IMR-90 (cell line): Measurements from ENCODE around the gene ALDH8A1. TPM values are rescaled to one million over a fixed set of nuclear protein-coding genes. Genes with fewer than 3 reads are reported as not detected.

Source experiments
- ATAC-seq: fragments of 200-7000 bp; cut with Tn5 transposase; 2 replicates; pipeline ENCODE4 v1.9.1; 2020; ENCODE audit warnings: low read depth, mild to moderate bottlenecking, moderate library complexity
- BruUV-seq: library from RNA; stranded (reverse); fragments of 400-500 nt; replicated peaks from 2 replicates; lab custom pipeline; 2021; lab: Mats Ljungman, UMichigan
- CTCF ChIA-PET: fragments of 300-600 bp; formaldehyde crosslinking; extraction: SDS; loops from one replicate; lab custom pipeline; 2021; ENCODE audit warnings: antibody characterized with exemption; lab: Yijun Ruan, JAX
- POLR2A ChIA-PET: fragments of 300-600 bp; sonication (Branson Sonifier 250); formaldehyde crosslinking; loops from one replicate; lab custom pipeline; 2022; ENCODE audit warnings: antibody characterized with exemption; ENCODE audit not compliant: unreplicated experiment; lab: Charles Lee
- DNase-seq: peaks from one replicate; pipeline ENCODE4 v3.0.0; 2013
- H2AFZ ChIP-seq: replicated peaks from 2 replicates; pipeline ENCODE3; 2013; ENCODE audit warnings: low read length, mild to moderate bottlenecking; ENCODE audit not compliant: poor library complexity
- H2AK5ac ChIP-seq: 2 replicates; pipeline ENCODE4 v1.6.1; 2013; ENCODE audit warnings: low read depth, low read length, inconsistent platforms
- H2AK9ac ChIP-seq: replicated peaks from 2 replicates; pipeline ENCODE3; 2013; ENCODE audit warnings: mild to moderate bottlenecking, low read depth, low read length, moderate library complexity; ENCODE audit not compliant: poor library complexity
- H2BK120ac ChIP-seq: 2 replicates; pipeline ENCODE4 v1.6.1; 2013; ENCODE audit warnings: low read depth, low read length, inconsistent platforms
- H2BK15ac ChIP-seq: 3 replicates; pipeline ENCODE4 v1.6.1; 2013; ENCODE audit warnings: low read depth, low read length, inconsistent platforms
- H2BK20ac ChIP-seq: 2 replicates; pipeline ENCODE4 v1.6.1; 2013; ENCODE audit warnings: low read depth, mild to moderate bottlenecking, inconsistent platforms, low read length, moderate library complexity
- H2BK5ac ChIP-seq: 2 replicates; pipeline ENCODE4 v1.6.1; 2013; ENCODE audit warnings: mild to moderate bottlenecking, low read depth, low read length, inconsistent platforms; ENCODE audit not compliant: poor library complexity, severe bottlenecking
- H3K14ac ChIP-seq: replicated peaks from 2 replicates; pipeline ENCODE4 v1.6.1; 2013; ENCODE audit warnings: low read depth, low read length, inconsistent platforms
- H3K18ac ChIP-seq: 2 replicates; pipeline ENCODE4 v1.6.1; 2013; ENCODE audit warnings: low read depth, low read length, control low read depth
- H3K23ac ChIP-seq: 2 replicates; pipeline ENCODE4 v1.6.1; 2013; ENCODE audit warnings: low read depth, low read length, inconsistent platforms
- H3K27ac ChIP-seq: 2 replicates; pipeline ENCODE4 v1.5.1; 2013; ENCODE audit warnings: mild to moderate bottlenecking, control low read depth, low read length; ENCODE audit not compliant: insufficient read depth
- H3K27me3 ChIP-seq: 2 replicates; pipeline ENCODE4 v1.6.1; 2013; ENCODE audit warnings: low read length; ENCODE audit not compliant: control insufficient read depth, insufficient read depth
- H3K36me3 ChIP-seq: 2 replicates; pipeline ENCODE4 v1.6.1; 2013; ENCODE audit warnings: low read length, mixed read lengths; ENCODE audit not compliant: control insufficient read depth, insufficient read depth
- H3K4ac ChIP-seq: 2 replicates; pipeline ENCODE4 v1.6.1; 2013; ENCODE audit warnings: low read depth, low read length, inconsistent platforms
- H3K4me1 ChIP-seq: 2 replicates; pipeline ENCODE4 v1.6.1; 2013; ENCODE audit warnings: low read length, mixed read lengths; ENCODE audit not compliant: control insufficient read depth, insufficient read depth
- H3K4me2 ChIP-seq: 2 replicates; pipeline ENCODE4 v1.6.1; 2013; ENCODE audit warnings: low read depth, mild to moderate bottlenecking, control low read depth, low read length, moderate library complexity
- H3K4me3 ChIP-seq: 2 replicates; pipeline ENCODE4 v1.5.1; 2013; ENCODE audit warnings: low read depth, mild to moderate bottlenecking, control low read depth, low read length, moderate library complexity; ENCODE audit not compliant: insufficient read depth
- H3K56ac ChIP-seq: 2 replicates; pipeline ENCODE4 v1.6.1; 2013; ENCODE audit warnings: low read length, inconsistent platforms; ENCODE audit not compliant: insufficient read depth; ENCODE audit errors: extremely low read depth
- H3K79me1 ChIP-seq, 2 experiments: 2 replicates each; pipeline ENCODE4 v1.6.1; 2013; ENCODE audit warnings: low read length in 2 of 2, inconsistent platforms in 1 of 2, low read depth in 1 of 2
- H3K9ac ChIP-seq: 2 replicates; pipeline ENCODE4 v1.6.1; 2013; ENCODE audit warnings: low read depth, low read length, control low read depth
- H3K9me1 ChIP-seq: 2 replicates; pipeline ENCODE4 v1.6.1; 2013; ENCODE audit warnings: low read length, inconsistent platforms; ENCODE audit not compliant: insufficient read depth
- H3K9me3 ChIP-seq: 2 replicates; pipeline ENCODE4 v1.6.1; 2013; ENCODE audit warnings: low read length; ENCODE audit not compliant: control insufficient read depth, insufficient read depth
- H4K20me1 ChIP-seq: 2 replicates; pipeline ENCODE4 v1.6.1; 2013; ENCODE audit warnings: low read length, inconsistent platforms; ENCODE audit not compliant: insufficient read depth
- H4K5ac ChIP-seq: 2 replicates; pipeline ENCODE4 v1.6.1; 2013; ENCODE audit warnings: mild to moderate bottlenecking, low read depth, low read length, control low read depth
- H4K8ac ChIP-seq, 2 experiments: 2 replicates each; pipeline ENCODE4 v1.6.1; 2013; ENCODE audit warnings: low read depth in 2 of 2, low read length in 2 of 2, control low read depth in 1 of 2, inconsistent platforms in 1 of 2
- H4K91ac ChIP-seq: 2 replicates; pipeline ENCODE4 v1.6.1; 2013; ENCODE audit warnings: low read depth, low read length, inconsistent platforms; ENCODE audit not compliant: insufficient read depth
- BHLHE40 ChIP-seq: fragments of 150-350 bp; IDR thresholded peaks from 2 replicates; pipeline ENCODE4 v1.6.1; 2016; ENCODE audit warnings: mild to moderate bottlenecking, low read depth, low read length
- CEBPB ChIP-seq: IDR thresholded peaks from 2 replicates; pipeline ENCODE4 v1.6.1; 2012; ENCODE audit warnings: low read depth, low read length, improper control_type of control experiment
- CHD1 ChIP-seq: IDR thresholded peaks from 2 replicates; pipeline ENCODE4 v1.6.1; 2012; ENCODE audit warnings: low read depth, low read length, improper control_type of control experiment
- CTCF ChIP-seq: conservative IDR thresholded peaks from 2 replicates; pipeline ENCODE4 v1.5.1; 2012; ENCODE audit warnings: mild to moderate bottlenecking, low read depth, low read length, improper control_type of control experiment
- ELK1 ChIP-seq: fragments of 150-350 bp; IDR thresholded peaks from 2 replicates; pipeline ENCODE4 v1.6.1; 2016; ENCODE audit warnings: low read depth, mild to moderate bottlenecking, low read length, moderate library complexity, borderline replicate concordance
- FOS ChIP-seq: fragments of 150-350 bp; IDR thresholded peaks from 2 replicates; pipeline ENCODE4 v1.6.1; 2016; ENCODE audit warnings: low read depth, low read length
- MAFK ChIP-seq: IDR thresholded peaks from 2 replicates; pipeline ENCODE4 v1.6.1; 2012; ENCODE audit warnings: low read depth, low read length, improper control_type of control experiment
- MAZ ChIP-seq: IDR thresholded peaks from 2 replicates; pipeline ENCODE4 v1.6.1; 2012; ENCODE audit warnings: low read depth, mild to moderate bottlenecking, low read length, improper control_type of control experiment, moderate library complexity, borderline replicate concordance
- MXI1 ChIP-seq: IDR thresholded peaks from 2 replicates; pipeline ENCODE4 v1.6.1; 2012; ENCODE audit warnings: low read depth, mild to moderate bottlenecking, low read length, moderate library complexity, borderline replicate concordance
- NFE2L2 ChIP-seq: fragments of 150-350 bp; IDR thresholded peaks from 2 replicates; pipeline ENCODE4 v1.6.1; 2016; ENCODE audit warnings: low read depth, mild to moderate bottlenecking, low read length
- POLR2A ChIP-seq: IDR thresholded peaks from 2 replicates; pipeline ENCODE4 v1.6.1; 2012; ENCODE audit warnings: mild to moderate bottlenecking, low read depth, low read length
- RAD21 ChIP-seq: IDR thresholded peaks from 2 replicates; pipeline ENCODE4 v1.6.1; 2012; ENCODE audit warnings: low read length, improper control_type of control experiment
- RCOR1 ChIP-seq: IDR thresholded peaks from 2 replicates; pipeline ENCODE4 v1.6.1; 2012; ENCODE audit warnings: mild to moderate bottlenecking, low read length, improper control_type of control experiment; ENCODE audit not compliant: insufficient replicate concordance
- RFX5 ChIP-seq: IDR thresholded peaks from 2 replicates; pipeline ENCODE4 v1.8.0; 2012; ENCODE audit warnings: low read depth, mild to moderate bottlenecking, low read length, moderate library complexity
- SMC3 ChIP-seq: fragments of 150-350 bp; IDR thresholded peaks from 2 replicates; pipeline ENCODE4 v1.6.1; 2016; ENCODE audit warnings: low read depth, mild to moderate bottlenecking, antibody characterized with exemption, low read length, moderate library complexity
- USF2 ChIP-seq: fragments of 150-350 bp; IDR thresholded peaks from 2 replicates; pipeline ENCODE4 v1.6.1; 2017; ENCODE audit warnings: mild to moderate bottlenecking, antibody characterized with exemption, low read length, low read depth
- WGBS, 2 experiments: methylation state at CpG; one replicate each; pipeline versions ENCODE4 v1.1.5 to v1.1.7; 2013; ENCODE audit warnings: missing lambda C conversion rate in 2 of 2; ENCODE audit not compliant: insufficient read length in 1 of 2; ENCODE audit errors: extremely low coverage in 2 of 2; 5-methylcytosine and 5-hydroxymethylcytosine counted together
- dilution Hi-C: fragments of 300-500 bp; cut with HindIII; formaldehyde crosslinking; loops from one replicate; pipeline ENCODE4 v1.14.3; 2018; ENCODE audit warnings: low sequenced_read_pairs; ENCODE audit not compliant: unreplicated experiment
- in situ Hi-C: fragments of 300-500 bp; cut with MboI; formaldehyde crosslinking; loops from 3 replicates; pipeline ENCODE4 v1.14.3; 2019; ENCODE audit warnings: low sequenced_read_pairs, inconsistent platforms, mixed read lengths
- intact Hi-C: fragments of 100-400 bp; cut with micrococcal nuclease; formaldehyde crosslinking; loops from 2 replicates; pipeline ENCODE4 v1.10.0; 2022
- polyA plus RNA-seq, 3 experiments: library from polyadenylated mRNA; depleted of rRNA; stranded (reverse); fragments of >200 nt; gene quantifications; 2 replicates each; pipeline ENCODE4 v1.2.3, GENCODE V29; 2012; ENCODE audit warnings: low replicate concordance in 1 of 3
- total RNA-seq: library from RNA; depleted of rRNA; stranded (reverse); fragments of >200 nt; gene quantifications from 2 replicates; pipeline ENCODE4 v1.2.3, GENCODE V29; 2012

ALDH8A1 gene
- total and polyA plus RNA-seq, 2 of the 4 experiments (the other 2 are of a cell fraction) = under 0.01 to 0.15 TPM

GRCh38 chr6:134878136-134878535, 71.8 kb downstream of the ALDH8A1 start:
- H4K8ac ChIP-seq = no peak overlapping the region
- DNase-seq = no peak
- H3K4me1 ChIP-seq = peaks cover 6% of the 10 kb centered on the region
- H4K20me1 ChIP-seq = no peaks in the 10 kb centered on the region
- no peak overlapping the region for H3K4me3 ChIP-seq
- no peaks in the 10 kb centered on the region for H3K27me3 ChIP-seq
- peak overlapping the region; percentile 57; the same call in 1 of the 2 replicates for H3K4ac ChIP-seq
- H2AK9ac ChIP-seq = no peak overlapping the region
- POLR2A ChIA-PET = no interaction called here
- H2BK5ac ChIP-seq = no peak overlapping the region
- H3K9me3 ChIP-seq = 0 out of 2 replicates have a peak, but pooled peaks cover 2% of the 10 kb centered on the region
- no TSS peak for BruUV-seq
- 80% methylated on average over 1 of the region's 3 CpGs; no CpG with 5 or more reads in 1 of the 2 experiments for WGBS, 2 experiments
- H3K9ac ChIP-seq = no peak overlapping the region
- H3K18ac ChIP-seq = peak overlapping the region; percentile 56
- no peak overlapping the region; the same call in 1 of the 2 replicates for H2BK20ac ChIP-seq
- no peak overlapping the region for H3K56ac ChIP-seq
- in situ Hi-C loops (no loop called here), intact Hi-C loops (loop anchor here (5.0 kb wide), 1 partner anchor 41 kb away; no protein-coding TSS in a partner anchor), dilution Hi-C loops (no loop called here)
- H4K5ac ChIP-seq = peak overlapping the region; percentile 74; the same call in 1 of the 2 replicates
- ATAC-seq = peak; percentile 28; the same call in 1 of the 2 replicates
- no peaks in the 10 kb centered on the region for H3K79me1 ChIP-seq
- no peak overlapping the region for H3K27ac ChIP-seq
- H2AFZ ChIP-seq = peak overlapping the region; percentile 72
- H2BK15ac ChIP-seq = no peak overlapping the region
- H2BK120ac ChIP-seq = peak overlapping the region; percentile 39; the same call in 1 of the 2 replicates
- CTCF ChIA-PET = no interaction called here
- H3K4me2 ChIP-seq = 0 out of 2 replicates have a peak overlapping the region, but pooled peaks have one; percentile 31
- no peak overlapping the region for H2AK5ac ChIP-seq
- 0 out of 2 replicates have a peak overlapping the region, but pooled peaks have one; percentile 28 for H3K14ac ChIP-seq
- no peaks in the 10 kb centered on the region for H3K36me3 ChIP-seq
- H3K23ac ChIP-seq = no peak overlapping the region
- H4K91ac ChIP-seq = no peak overlapping the region; the same call in 1 of the 2 replicates
- no peaks in the 10 kb centered on the region for H3K9me1 ChIP-seq
- TF ChIP-seq MAFK (no peak), ELK1 (no peak), BHLHE40 (no peak), FOS (no peak), MXI1 (no peak), RCOR1 (no peak), USF2 (no peak), MAZ (no peak), POLR2A (no peak), SMC3 (no peak), RAD21 (no peak), RFX5 (no peak), NFE2L2 (no peak), CEBPB (no peak), CTCF (no peak), CHD1 (no peak)
